Endodermal cell (in vitro differentiated cells): ENCODE data around the gene FNDC11. TPM values are rescaled to one million over a fixed set of nuclear protein-coding genes. Genes with fewer than 3 reads are reported as not detected.

Source experiments
- DNase-seq: peaks from one replicate; pipeline ENCODE4 v3.0.0-alpha.2; 2017
- H3K27ac ChIP-seq: 2 replicates; pipeline ENCODE4 v1.5.1; 2013; ENCODE audit warnings: mild to moderate bottlenecking, low read depth, low read length, moderate library complexity
- H3K27me3 ChIP-seq: 2 replicates; pipeline ENCODE4 v1.6.1; 2013; ENCODE audit warnings: mild to moderate bottlenecking, low read length, moderate library complexity; ENCODE audit not compliant: insufficient read depth, control insufficient read depth, poor library complexity, severe bottlenecking
- H3K36me3 ChIP-seq: 2 replicates; pipeline ENCODE4 v1.7.0; 2013; ENCODE audit warnings: mild to moderate bottlenecking, low read length, moderate library complexity; ENCODE audit not compliant: control insufficient read depth, insufficient read depth
- H3K4me1 ChIP-seq: one replicate; pipeline ENCODE4 v1.7.0; 2013; ENCODE audit warnings: low read length; ENCODE audit not compliant: control insufficient read depth, insufficient read depth
- H3K4me3 ChIP-seq: 2 replicates; pipeline ENCODE4 v1.5.1; 2013; ENCODE audit warnings: mild to moderate bottlenecking, low read length, moderate library complexity
- H3K9ac ChIP-seq: 2 replicates; pipeline ENCODE4 v1.6.1; 2013; ENCODE audit warnings: mild to moderate bottlenecking, low read length, moderate library complexity; ENCODE audit not compliant: poor library complexity, severe bottlenecking; ENCODE audit errors: extremely low read depth
- H3K9me3 ChIP-seq: 2 replicates; pipeline ENCODE4 v1.6.1; 2013; ENCODE audit warnings: mild to moderate bottlenecking, low read length, moderate library complexity; ENCODE audit not compliant: control insufficient read depth
- H3K27ac Mint-ChIP-seq: 2 replicates; pipeline ENCODE4 v1.8.0; 2020; ENCODE audit warnings: mixed read lengths
- H3K27me3 Mint-ChIP-seq: 2 replicates; pipeline ENCODE4 v1.8.0; 2021; ENCODE audit warnings: mild to moderate bottlenecking, mixed read lengths; ENCODE audit not compliant: insufficient read depth
- H3K36me3 Mint-ChIP-seq: 2 replicates; pipeline ENCODE4 v1.8.0; 2020; ENCODE audit warnings: low read depth, mixed read lengths
- H3K4me1 Mint-ChIP-seq: 2 replicates; pipeline ENCODE4 v1.8.0; 2020; ENCODE audit warnings: mixed read lengths
- H3K4me3 Mint-ChIP-seq: 2 replicates; pipeline ENCODE4 v1.8.0; 2020; ENCODE audit warnings: mild to moderate bottlenecking, moderate library complexity, mixed read lengths
- H3K9me3 Mint-ChIP-seq: 2 replicates; pipeline ENCODE4 v1.8.0; 2020; ENCODE audit warnings: mild to moderate bottlenecking, mixed read lengths
- WGBS, 2 experiments: methylation state at CpG; one replicate each; pipeline versions ENCODE4 v1.1.5 to v1.1.7; 2013; ENCODE audit warnings: missing lambda C conversion rate in 2 of 2, mixed read lengths in 1 of 2; ENCODE audit not compliant: insufficient coverage in 1 of 2, insufficient read length in 1 of 2; 5-methylcytosine and 5-hydroxymethylcytosine counted together
- total RNA-seq, 2 donors: library from RNA; stranded (reverse); fragmentation: NEBNext Ultra II Directional in 1 of 2; extraction: Animal tissue kit (Norgen Biotek cat#: 25700) in 1 of 2; gene quantifications; 2 replicates in 1 of 2; 3 replicates in 1 of 2; pipeline ENCODE4 v1.2.1, GENCODE V29; 2021
- TF ChIP-seq, protein P1 (sequence below): fragments of 200-600 bp; sonication (generic); conservative IDR thresholded peaks from 2 replicates; pipeline ENCODE4 v1.5.0; 2021; ENCODE audit warnings: antibody characterized with exemption, mild to moderate bottlenecking

FNDC11 gene
- total RNA-seq, 2 donors from 2014 or later: 1.8 to 2.4 TPM

DNA sequence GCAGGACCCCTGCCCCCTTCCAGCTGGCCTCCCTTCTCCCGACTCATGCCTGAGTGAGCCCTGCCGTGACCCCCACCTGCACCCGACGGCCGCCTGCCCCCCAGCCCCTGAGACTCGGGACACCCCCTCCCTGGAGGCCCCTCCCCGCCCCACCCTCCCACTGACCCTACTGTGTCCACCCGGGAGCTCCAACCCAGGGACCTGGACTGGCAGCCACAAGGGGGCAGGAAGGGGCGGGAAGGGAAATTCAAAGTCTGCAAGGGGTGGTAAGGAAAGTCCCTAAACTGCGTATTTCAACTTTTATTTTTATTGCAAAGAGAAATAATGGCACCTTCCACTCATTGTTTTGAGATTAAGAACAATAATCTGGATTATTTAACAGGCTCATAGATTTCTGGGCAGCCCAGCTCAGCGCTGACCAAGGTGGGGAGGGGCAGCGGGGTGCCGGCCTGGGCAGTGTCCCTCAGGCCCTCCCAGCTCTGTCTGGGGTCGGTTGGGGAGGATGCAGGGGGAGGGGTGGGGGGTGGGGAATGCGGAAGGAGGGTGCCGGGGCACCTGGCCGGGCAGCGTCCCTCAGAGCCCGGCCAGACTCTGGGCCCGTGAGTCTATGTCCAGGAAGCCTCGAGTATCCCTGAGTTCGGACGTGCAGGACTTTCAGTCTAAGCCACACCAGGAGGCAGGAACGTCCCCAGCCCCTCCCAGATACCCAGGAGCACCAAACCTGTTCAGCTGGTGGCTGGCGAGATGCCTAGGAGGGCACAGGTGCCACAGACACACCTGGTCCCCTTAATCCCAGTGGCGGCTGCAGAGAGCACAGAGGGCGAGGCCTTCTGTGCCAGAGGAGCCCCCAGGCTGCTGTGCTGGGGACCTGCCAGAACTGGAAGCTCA is 15.5 kb upstream of the FNDC11 start:
- no peaks in the 10 kb centered on the region for H3K4me1 ChIP-seq
- no peak for DNase-seq
- Mint-ChIP-seq H3K9me3 (no peaks in the 10 kb centered on the region), H3K4me1 (no peaks in the 10 kb centered on the region), H3K27me3 (no peaks in the 10 kb centered on the region), H3K36me3 (no peaks in the 10 kb centered on the region), H3K4me3 (peak overlapping the region; percentile 41), H3K27ac (no peak overlapping the region)
- H3K9me3 ChIP-seq: no peaks in the 10 kb centered on the region
- no peak overlapping the region for H3K27ac ChIP-seq
- no peaks in the 10 kb centered on the region for H3K27me3 ChIP-seq
- WGBS, 2 experiments: 68 to 87% methylated on average over 10 to 23 of the region's 27 CpGs
- TF ChIP-seq, protein P1, sequence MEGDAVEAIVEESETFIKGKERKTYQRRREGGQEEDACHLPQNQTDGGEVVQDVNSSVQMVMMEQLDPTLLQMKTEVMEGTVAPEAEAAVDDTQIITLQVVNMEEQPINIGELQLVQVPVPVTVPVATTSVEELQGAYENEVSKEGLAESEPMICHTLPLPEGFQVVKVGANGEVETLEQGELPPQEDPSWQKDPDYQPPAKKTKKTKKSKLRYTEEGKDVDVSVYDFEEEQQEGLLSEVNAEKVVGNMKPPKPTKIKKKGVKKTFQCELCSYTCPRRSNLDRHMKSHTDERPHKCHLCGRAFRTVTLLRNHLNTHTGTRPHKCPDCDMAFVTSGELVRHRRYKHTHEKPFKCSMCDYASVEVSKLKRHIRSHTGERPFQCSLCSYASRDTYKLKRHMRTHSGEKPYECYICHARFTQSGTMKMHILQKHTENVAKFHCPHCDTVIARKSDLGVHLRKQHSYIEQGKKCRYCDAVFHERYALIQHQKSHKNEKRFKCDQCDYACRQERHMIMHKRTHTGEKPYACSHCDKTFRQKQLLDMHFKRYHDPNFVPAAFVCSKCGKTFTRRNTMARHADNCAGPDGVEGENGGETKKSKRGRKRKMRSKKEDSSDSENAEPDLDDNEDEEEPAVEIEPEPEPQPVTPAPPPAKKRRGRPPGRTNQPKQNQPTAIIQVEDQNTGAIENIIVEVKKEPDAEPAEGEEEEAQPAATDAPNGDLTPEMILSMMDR: peak; percentile 49
- H3K4me3 ChIP-seq: no peak overlapping the region
- no peaks in the 10 kb centered on the region for H3K36me3 ChIP-seq
- no peak overlapping the region for H3K9ac ChIP-seq

DNA sequence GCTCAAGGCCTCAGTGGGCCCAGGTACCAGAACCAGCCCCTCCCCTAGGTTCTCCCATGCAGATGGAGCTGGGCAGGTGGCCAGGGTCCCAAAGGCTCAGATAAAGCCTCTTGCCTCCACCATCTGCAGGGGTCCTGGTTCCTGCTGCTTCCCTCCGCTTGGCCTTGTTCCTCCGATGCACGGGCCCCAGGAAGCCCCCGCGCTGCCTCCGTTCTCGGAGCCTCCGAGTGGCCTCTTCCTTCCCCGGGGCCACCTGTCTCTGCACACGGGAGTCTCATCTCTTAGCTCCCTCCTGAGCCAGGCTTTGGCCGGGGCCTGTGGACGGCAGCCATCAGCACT is 14.9 kb upstream of the FNDC11 start:
- H3K27me3 Mint-ChIP-seq: no peaks in the 10 kb centered on the region
- no peak overlapping the region for H3K4me3 ChIP-seq
- no peak overlapping the region for H3K9ac ChIP-seq
- DNase-seq: no peak
- H3K4me1 Mint-ChIP-seq: no peaks in the 10 kb centered on the region
- H3K9me3 ChIP-seq: no peaks in the 10 kb centered on the region
- no peak overlapping the region for H3K27ac Mint-ChIP-seq
- H3K36me3 ChIP-seq: no peaks in the 10 kb centered on the region
- H3K4me1 ChIP-seq: no peaks in the 10 kb centered on the region
- H3K36me3 Mint-ChIP-seq: no peaks in the 10 kb centered on the region
- no peak overlapping the region for H3K27ac ChIP-seq
- 91 to 93% methylated on average over 12 of the region's 12 CpGs for WGBS, 2 experiments
- no peaks in the 10 kb centered on the region for H3K9me3 Mint-ChIP-seq
- no peak overlapping the region for H3K4me3 Mint-ChIP-seq
- H3K27me3 ChIP-seq: no peaks in the 10 kb centered on the region
- TF ChIP-seq, protein P1: no peak

DNA sequence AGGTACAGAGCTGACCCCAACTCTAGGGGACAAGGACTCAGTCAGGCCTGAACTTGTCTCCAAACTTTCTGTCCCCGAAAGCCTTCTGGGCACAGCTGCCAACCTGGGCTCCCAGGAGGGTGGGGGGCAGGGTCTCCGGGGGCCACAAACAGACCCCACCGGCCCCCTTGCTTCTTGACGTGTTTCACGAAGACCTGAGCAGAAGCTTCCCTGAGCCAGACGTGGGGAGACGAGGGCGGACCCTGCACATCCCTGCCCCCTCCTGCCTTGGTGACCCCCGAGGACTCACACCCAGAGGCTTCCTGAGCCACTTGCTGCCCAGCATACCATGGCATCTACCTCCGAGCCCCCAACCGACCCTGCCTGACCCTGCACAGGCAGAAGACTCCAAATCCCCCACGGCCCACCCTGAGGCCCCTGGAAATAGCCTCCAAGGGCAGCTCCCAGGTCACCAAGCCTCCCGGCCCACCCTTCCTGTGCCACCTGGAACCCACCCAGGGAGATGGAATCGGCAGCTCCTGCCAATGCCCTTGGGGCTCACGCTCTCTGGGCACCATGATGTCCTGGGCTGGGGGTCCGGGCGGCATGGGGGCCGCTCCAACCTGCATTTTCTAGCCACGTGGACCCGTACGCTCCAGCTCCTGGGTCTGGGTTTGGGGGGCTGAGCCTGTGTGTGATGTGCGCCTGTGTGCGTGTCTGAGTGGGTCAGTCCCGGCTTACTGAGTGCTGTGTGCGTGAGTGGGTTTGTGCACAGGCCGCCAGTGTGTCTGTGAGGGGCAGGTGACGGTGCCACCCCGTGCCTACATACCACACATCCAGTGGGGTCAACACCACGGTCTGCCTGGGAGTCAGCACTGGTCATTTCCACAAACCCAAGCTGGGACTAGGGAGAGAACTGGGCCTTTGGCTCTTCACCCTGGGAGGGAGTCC is 14.3 kb upstream of the FNDC11 start:
- no peaks in the 10 kb centered on the region for H3K9me3 ChIP-seq
- Mint-ChIP-seq H3K27ac (no peak overlapping the region), H3K4me1 (no peaks in the 10 kb centered on the region), H3K9me3 (no peaks in the 10 kb centered on the region), H3K4me3 (no peak overlapping the region), H3K27me3 (no peaks in the 10 kb centered on the region), H3K36me3 (no peaks in the 10 kb centered on the region)
- no peaks in the 10 kb centered on the region for H3K27me3 ChIP-seq
- TF ChIP-seq, protein P1: no peak
- no peak overlapping the region for H3K4me3 ChIP-seq
- H3K27ac ChIP-seq: no peak overlapping the region
- H3K36me3 ChIP-seq: no peaks in the 10 kb centered on the region
- no peak for DNase-seq
- H3K4me1 ChIP-seq: no peaks in the 10 kb centered on the region
- 93 to 97% methylated on average over 14 to 29 of the region's 29 CpGs for WGBS, 2 experiments
- no peak overlapping the region for H3K9ac ChIP-seq
